KG1 (cell line): ENCODE data around the gene ARAP1.

Experiments
- DNase-seq: peaks from one replicate; lab custom pipeline; 2025; lab: John Stamatoyannopoulos, UW

ARAP1 gene

GRCh38 chr11:72742513-72743320 is 9.5 kb downstream of the ARAP1 start:
- no peak for DNase-seq

- no peak for DNase-seq
These were observed 10.2 kb downstream of the ARAP1 start for GRCh38 chr11:72741849-72742512.

GRCh38 chr11:72741429-72741833 is 10.8 kb downstream of the ARAP1 start:
- DNase-seq = peak; percentile 69

- DNase-seq = no peak
These were observed 11.4 kb downstream of the ARAP1 start for GRCh38 chr11:72740562-72741428.

- no peak for DNase-seq
These were observed 12.2 kb downstream of the ARAP1 start for GRCh38 chr11:72740060-72740424.

GRCh38 chr11:72739240-72740059 is 12.8 kb downstream of the ARAP1 start:
- no peak for DNase-seq

- DNase-seq = peak; percentile 82
These were observed 13.7 kb downstream of the ARAP1 start for GRCh38 chr11:72738199-72739141.

- no peak for DNase-seq
These were observed 14.9 kb downstream of the ARAP1 start for GRCh38 chr11:72737336-72737735.

GRCh38 chr11:72736452-72737069 is 15.6 kb downstream of the ARAP1 start:
- peak; percentile 88 for DNase-seq

GRCh38 chr11:72735495-72736027 is 16.6 kb downstream of the ARAP1 start:
- DNase-seq = no peak

- no peak for DNase-seq
These were observed 19.9 kb downstream of the ARAP1 start for GRCh38 chr11:72732329-72732728.

- no peak for DNase-seq
These were observed 21.5 kb downstream of the ARAP1 start for GRCh38 chr11:72730737-72731136.

- DNase-seq = no peak
These were observed 22.0 kb downstream of the ARAP1 start for GRCh38 chr11:72730243-72730642.

GRCh38 chr11:72727521-72727920 is 24.7 kb downstream of the ARAP1 start:
- DNase-seq = no peak

- no peak for DNase-seq
These were observed 25.7 kb downstream of the ARAP1 start for GRCh38 chr11:72726266-72727220.

GRCh38 chr11:72725724-72726028 is 26.5 kb downstream of the ARAP1 start:
- no peak for DNase-seq

- DNase-seq = peak; percentile 84
These were observed 27.1 kb downstream of the ARAP1 start for GRCh38 chr11:72724851-72725723.

GRCh38 chr11:72724021-72724551 is 28.1 kb downstream of the ARAP1 start:
- DNase-seq = no peak
